Stromal cell of bone marrow (primary cell): ENCODE measurements around the gene PRR29.
A peak's percentile ranks its signal among the peaks of the same experiment; 100 is the strongest.
"Not testable (repeated sequence)": the region's sequence is repeated elsewhere in the genome, so short reads cannot be mapped to it uniquely, and the experiment has no call there.

ENCODE experiments used
- DNase-seq: peaks from one replicate; pipeline ENCODE4 v3.0.0-alpha.2; 2012; ENCODE audit warnings: low read depth

PRR29 gene

GRCh38 chr17:64015447-64015846 lies 17.3 kb downstream of the PRR29 start:
- DNase-seq: no peak

GRCh38 chr17:64016231-64016784 lies 18.2 kb downstream of the PRR29 start:
- no peak for DNase-seq

- no peak for DNase-seq
Measured at GRCh38 chr17:64016974-64017373, 18.8 kb downstream of the PRR29 start.

- no peak for DNase-seq
Measured at GRCh38 chr17:64017381-64017980, 19.3 kb downstream of the PRR29 start.

- not testable (repeated sequence) for DNase-seq
Measured at GRCh38 chr17:64019551-64019961, 21.4 kb downstream of the PRR29 start.

- DNase-seq: no peak
Measured at GRCh38 chr17:64020056-64020766, 22.1 kb downstream of the PRR29 start, which contains the start of gene ICAM2. Gene ICAM2, minus strand, starts transcription at chr17:64020633. Its CDS starts 13,942 bp downstream, at chr17:64006691.

GRCh38 chr17:64022611-64023063 lies 24.5 kb downstream of the PRR29 start:
- DNase-seq: no peak

DNA sequence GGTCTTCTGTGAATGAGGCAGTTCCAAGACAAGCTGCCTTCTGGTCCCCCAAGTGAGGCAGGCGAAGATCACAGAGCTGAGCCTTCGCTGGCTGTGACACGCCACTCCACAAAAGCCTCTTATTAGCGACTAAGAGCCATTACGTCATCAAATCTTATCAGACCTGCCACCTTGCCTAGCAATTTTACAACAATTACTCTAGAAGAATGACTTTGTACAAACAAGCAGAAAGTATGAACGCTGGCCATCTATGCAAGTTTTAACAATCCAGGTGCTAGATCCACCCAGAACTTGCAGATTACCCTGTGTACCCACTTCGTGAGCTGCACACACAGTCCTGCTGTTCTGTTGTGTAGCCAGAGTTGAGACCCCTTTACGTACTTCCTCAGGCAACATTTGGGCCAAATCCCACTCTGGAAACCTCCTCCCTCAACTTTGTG lies 26.1 kb downstream of the PRR29 start:
- DNase-seq: no peak

DNA sequence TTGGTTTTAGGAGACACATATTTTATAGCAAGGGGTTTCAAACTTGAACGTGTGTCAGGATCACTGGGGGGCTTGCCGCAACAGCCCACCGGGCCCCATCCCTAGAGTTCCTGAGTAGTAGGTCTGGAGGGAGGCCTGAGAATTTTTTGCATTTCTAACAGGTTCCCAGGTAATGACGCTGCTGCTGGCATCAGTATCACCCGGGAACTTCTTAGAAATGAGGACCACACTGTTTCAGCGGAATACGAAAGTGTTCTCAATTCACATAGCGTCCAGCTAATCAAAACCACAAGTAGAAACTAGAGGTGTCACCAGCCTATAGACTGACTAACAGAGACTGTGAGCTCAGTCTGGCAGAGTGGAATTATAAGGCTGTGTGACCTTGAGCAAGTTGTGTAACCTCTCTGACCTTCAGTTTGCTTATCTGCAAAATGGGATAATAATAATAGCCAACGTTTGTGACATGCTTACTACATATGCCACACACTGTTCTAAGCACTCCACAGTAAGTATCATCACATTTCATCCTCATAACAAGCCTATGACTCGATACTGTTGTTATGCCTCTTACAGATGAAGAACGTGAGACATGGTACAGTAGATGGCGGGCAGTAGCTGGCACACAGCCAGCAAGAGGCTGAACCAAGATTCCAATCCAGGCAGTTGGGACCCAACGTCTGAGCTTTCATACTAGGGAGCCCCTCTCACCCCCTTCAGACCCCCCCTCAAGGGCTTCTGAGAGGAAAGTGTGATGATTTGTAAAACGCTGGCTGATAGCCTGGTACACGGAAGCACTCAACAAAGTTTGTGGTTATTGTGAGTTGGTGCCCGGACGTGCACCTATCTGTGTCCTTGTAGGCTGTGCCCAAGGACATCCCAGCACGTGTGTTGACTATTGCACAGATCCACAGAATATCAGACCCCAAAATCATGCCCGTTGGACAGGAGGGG lies 26.9 kb downstream of the PRR29 start:
- DNase-seq: no peak

- peak; percentile 31 for DNase-seq
Measured at GRCh38 chr17:64025732-64026294, 27.7 kb downstream of the PRR29 start.

DNA sequence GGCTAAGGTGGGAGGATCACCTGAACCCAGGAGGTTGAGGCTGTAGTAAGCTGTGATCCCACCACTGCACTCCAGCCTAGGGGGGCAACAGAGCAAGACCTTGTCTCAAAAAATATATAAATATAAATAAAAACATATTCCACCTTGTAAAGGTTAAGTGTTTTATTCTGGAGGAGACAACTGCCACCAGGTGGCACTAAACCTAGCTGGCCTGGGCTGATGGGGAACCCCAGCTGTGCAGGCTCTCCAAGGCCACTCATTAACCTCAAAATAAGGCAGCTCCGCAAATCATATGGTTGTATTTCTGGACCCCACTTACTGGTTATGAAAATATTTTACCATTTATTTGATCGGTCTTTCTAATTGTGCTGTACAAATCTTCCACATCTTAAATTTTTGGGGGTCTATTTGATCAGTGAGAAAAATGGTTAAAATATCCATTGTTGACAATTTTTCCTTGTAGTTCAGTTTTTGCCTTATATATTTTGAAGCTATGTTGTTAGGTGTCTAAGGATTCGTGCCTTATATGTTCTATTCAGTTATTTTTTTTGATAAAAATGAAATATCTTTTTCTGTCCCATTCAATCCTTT lies 30.8 kb downstream of the PRR29 start:
- DNase-seq: peak; percentile 34

GRCh38 chr17:64032081-64032480 lies 33.9 kb downstream of the PRR29 start:
- DNase-seq: no peak

DNA sequence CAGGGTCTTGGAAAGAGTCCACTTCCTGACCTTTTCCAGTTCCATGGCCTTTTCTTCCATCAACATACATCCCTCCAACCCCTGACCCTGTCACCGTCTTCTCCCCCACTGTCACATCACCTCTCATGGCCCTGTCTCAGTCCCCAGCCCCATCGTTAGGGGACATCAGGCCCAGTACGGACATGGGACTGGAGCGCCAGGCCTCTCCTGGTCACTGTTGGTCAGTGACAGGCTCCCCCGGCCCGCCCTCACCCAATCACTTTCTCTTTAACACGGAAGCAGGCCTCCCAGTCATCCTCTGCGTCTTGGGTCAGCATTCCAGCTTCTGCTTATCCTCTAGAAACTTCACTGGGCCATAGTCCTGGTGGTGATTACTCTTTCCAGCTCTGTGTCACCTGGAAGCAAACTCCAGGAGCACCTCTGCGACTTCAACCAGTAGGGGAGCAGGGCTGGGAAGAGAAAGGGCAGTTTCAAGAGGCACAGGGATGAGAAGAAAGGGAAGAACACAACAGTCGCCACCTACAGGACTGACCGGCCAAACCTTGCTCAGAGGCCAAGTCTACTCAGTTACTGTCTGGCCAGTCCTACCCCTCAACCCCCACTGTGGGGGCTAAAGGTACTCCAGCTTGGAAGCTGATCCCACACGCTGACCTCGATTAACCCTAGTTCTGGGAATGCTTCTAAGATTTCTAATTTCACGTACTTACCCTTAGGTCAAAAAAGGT lies 38.2 kb downstream of the PRR29 start:
- DNase-seq: no peak

- no peak for DNase-seq
Measured at GRCh38 chr17:64037180-64037579, 39.0 kb downstream of the PRR29 start.

DNA sequence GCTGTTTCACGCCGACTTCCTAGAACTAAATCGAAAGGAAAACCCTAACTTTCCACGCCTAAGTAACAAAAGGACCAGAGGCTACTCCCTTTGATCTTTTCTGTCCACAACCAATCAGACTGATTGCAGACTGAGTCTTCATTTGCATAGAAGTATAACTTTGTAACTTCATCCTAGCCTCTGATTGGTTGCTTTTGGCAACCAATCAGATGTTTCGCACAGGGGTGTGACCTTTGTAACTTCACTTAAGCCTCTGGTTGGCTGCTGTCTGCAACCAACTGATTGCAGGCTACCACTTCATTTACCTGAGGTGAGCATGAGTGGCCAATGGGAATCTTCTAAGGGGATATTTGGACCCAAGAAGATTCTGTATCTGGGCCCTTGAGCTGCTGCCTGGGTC lies 39.7 kb downstream of the PRR29 start:
- DNase-seq: no peak

- DNase-seq: no peak
Measured at GRCh38 chr17:64038331-64039105, 40.4 kb downstream of the PRR29 start.

GRCh38 chr17:64039106-64039400 lies 40.9 kb downstream of the PRR29 start:
- no peak for DNase-seq

DNA sequence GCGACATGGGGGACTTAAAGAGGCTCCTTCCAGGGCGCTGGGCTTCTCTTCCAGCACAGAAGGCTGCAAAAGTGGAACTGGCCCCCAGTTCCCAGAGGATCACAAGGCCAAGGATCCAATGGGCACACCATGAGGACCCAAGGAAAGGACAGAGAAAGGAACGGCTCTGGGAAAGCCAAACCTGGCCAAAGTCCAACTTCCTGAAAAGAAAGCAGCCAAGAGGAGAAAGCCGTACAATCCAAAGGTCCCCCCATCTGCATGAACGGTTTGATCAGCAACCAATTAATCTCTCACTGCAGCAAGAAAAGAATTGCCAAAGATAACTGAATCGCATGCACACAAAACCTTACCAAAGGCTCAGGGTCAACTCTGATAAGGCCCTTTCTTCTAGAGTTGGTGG lies 42.1 kb downstream of the PRR29 start:
- DNase-seq: no peak

DNA sequence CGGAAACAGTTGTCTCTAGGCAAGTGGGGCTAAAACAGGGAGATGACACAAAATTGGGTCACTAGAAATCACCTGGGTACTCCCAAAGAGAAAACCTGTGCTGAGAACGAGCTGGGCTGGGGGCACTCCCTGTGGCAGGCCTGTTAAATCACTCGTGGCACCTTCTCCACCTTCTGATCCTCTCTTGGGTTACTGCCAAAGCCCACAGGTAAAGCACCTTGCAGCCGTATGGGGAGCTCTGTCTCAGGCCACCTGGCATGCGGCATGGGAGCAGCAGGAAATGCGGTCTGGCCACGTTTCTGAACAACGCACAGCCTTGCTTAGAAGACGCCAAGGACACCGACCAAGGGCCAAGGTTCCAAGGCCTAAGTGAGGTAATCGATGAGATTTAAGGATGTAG lies 43.8 kb downstream of the PRR29 start:
- no peak for DNase-seq
